GM19328 (cell line): ENCODE results near the gene LMBR1.
"Not testable (repeated sequence)": the region's sequence is repeated elsewhere in the genome, so short reads cannot be mapped to it uniquely, and the experiment has no call there.

Experiments
- ATAC-seq: cut with Tn5 transposase; IDR thresholded peaks from one replicate; pipeline ENCODE4 v1.9.1; 2021; ENCODE audit warnings: mild to moderate bottlenecking, moderate library complexity; ENCODE audit not compliant: unreplicated experiment

LMBR1 gene

GRCh38 chr7:156854654-156855053 is 38.3 kb downstream of the LMBR1 start:
- no peak for ATAC-seq

GRCh38 chr7:156848979-156849378 is 44.0 kb downstream of the LMBR1 start:
- no peak for ATAC-seq

GRCh38 chr7:156845379-156846101 is 47.4 kb downstream of the LMBR1 start:
- ATAC-seq = no peak

GRCh38 chr7:156843582-156843981 is 49.4 kb downstream of the LMBR1 start:
- not testable (repeated sequence) for ATAC-seq

- ATAC-seq = no peak
Observed at GRCh38 chr7:156843157-156843556, 49.8 kb downstream of the LMBR1 start.

- no peak for ATAC-seq
Observed at GRCh38 chr7:156842740-156843140, 50.2 kb downstream of the LMBR1 start.

- no peak for ATAC-seq
Observed at GRCh38 chr7:156842317-156842716, 50.7 kb downstream of the LMBR1 start.

- ATAC-seq = no peak
Observed at GRCh38 chr7:156841497-156841896, 51.5 kb downstream of the LMBR1 start.

- ATAC-seq = no peak
Observed at GRCh38 chr7:156840134-156840533, 52.8 kb downstream of the LMBR1 start.

GRCh38 chr7:156836443-156836842 is 56.5 kb downstream of the LMBR1 start:
- no peak for ATAC-seq

- ATAC-seq = no peak
Observed at GRCh38 chr7:156834462-156834861, 58.5 kb downstream of the LMBR1 start.

GRCh38 chr7:156833312-156833711 is 59.7 kb downstream of the LMBR1 start:
- ATAC-seq = no peak

GRCh38 chr7:156832195-156832877 is 60.6 kb downstream of the LMBR1 start:
- ATAC-seq = no peak

GRCh38 chr7:156829669-156830336 is 63.2 kb downstream of the LMBR1 start:
- no peak for ATAC-seq

GRCh38 chr7:156827587-156828203 is 65.3 kb downstream of the LMBR1 start:
- no peak for ATAC-seq

GRCh38 chr7:156823435-156823834 is 69.5 kb downstream of the LMBR1 start:
- no peak for ATAC-seq

GRCh38 chr7:156820445-156821063 is 72.4 kb downstream of the LMBR1 start:
- no peak for ATAC-seq

- ATAC-seq = no peak
Observed at GRCh38 chr7:156819733-156820295, 73.2 kb downstream of the LMBR1 start.

- ATAC-seq = no peak
Observed at GRCh38 chr7:156818133-156818532, 74.8 kb downstream of the LMBR1 start.

GRCh38 chr7:156816943-156817572 is 75.9 kb downstream of the LMBR1 start:
- ATAC-seq = no peak
